ENCODE results near the gene PSENEN.

Gene PSENEN

GRCh38 chr19:35733180-35734125 is 12.0 kb upstream of the PSENEN start:
- no peak for DNase-seq

- DNase-seq, result no peak
Observed at GRCh38 chr19:35734273-35734672, 11.2 kb upstream of the PSENEN start.

- no peak for DNase-seq
Observed at GRCh38 chr19:35734889-35735288, 10.6 kb upstream of the PSENEN start.

- no peak for DNase-seq
Observed at GRCh38 chr19:35736913-35737886, 8.3 kb upstream of the PSENEN start.

- no peak for DNase-seq
Observed at GRCh38 chr19:35738021-35738886, 7.2 kb upstream of the PSENEN start.

GRCh38 chr19:35738887-35739229 is 6.6 kb upstream of the PSENEN start:
- DNase-seq, result no peak

- DNase-seq, result peak in 1 of 58 donors; percentile 28
Observed at GRCh38 chr19:35739275-35740107, 6.0 kb upstream of the PSENEN start.

- no peak for DNase-seq
Observed at GRCh38 chr19:35740108-35740422, 5.4 kb upstream of the PSENEN start.

GRCh38 chr19:35740423-35741202 is 4.8 kb upstream of the PSENEN start:
- DNase-seq, result peak; percentile 80 to 99 (median 97)

GRCh38 chr19:35741203-35741515 is 4.3 kb upstream of the PSENEN start:
- no peak for DNase-seq

GRCh38 chr19:35742121-35742724 is 3.2 kb upstream of the PSENEN start, which contains the start of gene IGFLR1:
Gene IGFLR1 (minus strand): TSS chr19:35742452. CDS start chr19:35741180, 1,272 bp downstream.
- DNase-seq, result peak in 11 of 58 donors; percentile 2 to 25 (median 15)

GRCh38 chr19:35743640-35744429 is 1.6 kb upstream of the PSENEN start:
- no peak for DNase-seq

GRCh38 chr19:35744430-35745327 is 772 bp upstream of the PSENEN start:
- DNase-seq, result peak; percentile 49 to 97 (median 92)

- no peak for DNase-seq
Observed at GRCh38 chr19:35746087-35746462, 624 bp downstream of the PSENEN start.

GRCh38 chr19:35746531-35746930 is 1.1 kb downstream of the PSENEN start:
- no peak for DNase-seq

- peak; percentile 95 to 100 (median 99) for DNase-seq
Observed at GRCh38 chr19:35748106-35749020, 2.9 kb downstream of the PSENEN start, which contains the start of gene LIN37. Gene LIN37 (plus strand): TSS chr19:35748576. CDS start chr19:35748725, 149 bp downstream.
